Measurements from ENCODE around the gene TLK1. TPM values are rescaled to one million over a fixed set of nuclear protein-coding genes. Genes with fewer than 3 reads are reported as not detected.

The TLK1 gene
- total RNA-seq, 2 donors from 2014 or later, result 69.5 to 82.8 TPM

- Histone ChIP-seq H3K4me3 (peak overlapping the region; percentile 68), H3K27me3 (no peaks in the 10 kb centered on the region), H3K36me3 (no peaks in the 10 kb centered on the region), H3K9me3 (no peaks in the 10 kb centered on the region), H3K4me1 (no peaks in the 10 kb centered on the region), H3K9ac (ENCODE audit: low read depth in 2 of 2, low read length in 2 of 2) (peak overlapping the region; percentile 66 to 72), H3K27ac (peak overlapping the region; percentile 92)
- TF ChIP-seq, protein P1, sequence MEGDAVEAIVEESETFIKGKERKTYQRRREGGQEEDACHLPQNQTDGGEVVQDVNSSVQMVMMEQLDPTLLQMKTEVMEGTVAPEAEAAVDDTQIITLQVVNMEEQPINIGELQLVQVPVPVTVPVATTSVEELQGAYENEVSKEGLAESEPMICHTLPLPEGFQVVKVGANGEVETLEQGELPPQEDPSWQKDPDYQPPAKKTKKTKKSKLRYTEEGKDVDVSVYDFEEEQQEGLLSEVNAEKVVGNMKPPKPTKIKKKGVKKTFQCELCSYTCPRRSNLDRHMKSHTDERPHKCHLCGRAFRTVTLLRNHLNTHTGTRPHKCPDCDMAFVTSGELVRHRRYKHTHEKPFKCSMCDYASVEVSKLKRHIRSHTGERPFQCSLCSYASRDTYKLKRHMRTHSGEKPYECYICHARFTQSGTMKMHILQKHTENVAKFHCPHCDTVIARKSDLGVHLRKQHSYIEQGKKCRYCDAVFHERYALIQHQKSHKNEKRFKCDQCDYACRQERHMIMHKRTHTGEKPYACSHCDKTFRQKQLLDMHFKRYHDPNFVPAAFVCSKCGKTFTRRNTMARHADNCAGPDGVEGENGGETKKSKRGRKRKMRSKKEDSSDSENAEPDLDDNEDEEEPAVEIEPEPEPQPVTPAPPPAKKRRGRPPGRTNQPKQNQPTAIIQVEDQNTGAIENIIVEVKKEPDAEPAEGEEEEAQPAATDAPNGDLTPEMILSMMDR (IDR thresholded peaks at IDR 0.05), result no peak
- peak; percentile 78 for DNase-seq
- intact Hi-C loops (cut with DNase I), result loop anchor here (5.0 kb wide), 1 partner anchor 256 kb away; no protein-coding TSS in a partner anchor
These were observed 455 bp upstream of the TLK1 start for GRCh38 chr2:171160956-171161740.

- no peaks in the 10 kb centered on the region for H3K4me1 ChIP-seq
- TF ChIP-seq, protein P1 (IDR thresholded peaks at IDR 0.05), result peak; percentile 35
- no peaks in the 10 kb centered on the region for H3K9me3 ChIP-seq
- no peaks in the 10 kb centered on the region for H3K36me3 ChIP-seq
- peak overlapping the region; percentile 92 for H3K27ac ChIP-seq
- intact Hi-C loops (cut with DNase I), result loop anchor here (5.0 kb wide), 2 partner anchors 187 to 258 kb away; no protein-coding TSS in a partner anchor
- H3K27me3 ChIP-seq, result no peaks in the 10 kb centered on the region
- H3K9ac ChIP-seq (ENCODE audit: low read depth in 2 of 2, low read length in 2 of 2), result peak overlapping the region; percentile 68 to 94
- DNase-seq, result peak; percentile 67
- H3K4me3 ChIP-seq, result peak overlapping the region; percentile 68
These were observed 1.1 kb downstream of the TLK1 start for GRCh38 chr2:171159372-171160118.

GRCh38 chr2:171158790-171159371 is 1.8 kb downstream of the TLK1 start:
- H3K9me3 ChIP-seq, result no peaks in the 10 kb centered on the region
- no peaks in the 10 kb centered on the region for H3K27me3 ChIP-seq
- TF ChIP-seq, protein P1 (IDR thresholded peaks at IDR 0.05), result no peak
- H3K9ac ChIP-seq (ENCODE audit: low read depth in 2 of 2, low read length in 2 of 2), result peak overlapping the region; percentile 68 to 94
- H3K36me3 ChIP-seq, result no peaks in the 10 kb centered on the region
- peak overlapping the region; percentile 68 for H3K4me3 ChIP-seq
- DNase-seq, result no peak
- intact Hi-C loops (cut with DNase I), result loop anchor here (5.0 kb wide), 1 partner anchor 187 kb away; no protein-coding TSS in a partner anchor
- H3K4me1 ChIP-seq, result peaks cover 4% of the 10 kb centered on the region
- H3K27ac ChIP-seq, result peak overlapping the region; percentile 92

DNA sequence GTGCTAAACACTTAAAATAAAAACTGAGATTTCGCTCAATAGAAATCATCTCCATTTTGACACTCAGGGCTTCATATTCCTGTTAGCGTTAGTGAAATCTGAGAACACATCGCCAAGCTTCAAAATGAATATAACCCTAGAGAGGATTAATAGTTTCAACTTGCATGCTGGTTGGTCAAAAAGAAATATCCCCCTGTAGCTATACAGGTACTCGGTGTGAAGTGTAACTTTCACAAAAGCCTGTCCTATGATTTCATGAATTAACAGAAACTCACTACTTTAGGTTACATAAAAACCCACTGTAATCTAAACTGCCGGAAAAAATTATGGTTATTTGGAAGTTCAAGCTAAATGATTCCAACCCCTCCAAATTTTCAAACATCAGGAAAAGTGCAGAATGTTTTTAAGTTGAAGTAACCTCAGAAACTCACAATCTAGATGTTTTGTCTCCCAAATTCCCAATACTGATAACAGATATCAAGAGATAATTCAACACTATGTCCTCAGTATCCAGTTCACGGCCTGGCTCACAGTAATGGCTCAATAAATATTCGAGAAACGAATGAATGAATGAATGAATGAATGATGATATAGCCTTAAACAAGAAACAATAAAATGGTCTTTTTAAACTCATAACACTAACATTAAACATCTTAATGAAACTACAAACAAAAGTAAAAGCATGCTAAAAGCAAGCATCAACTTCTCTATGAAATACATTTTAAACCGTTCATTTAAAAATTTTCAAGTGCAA is 2.5 kb downstream of the TLK1 start:
- Histone ChIP-seq H3K4me1 (peaks cover 9% of the 10 kb centered on the region), H3K36me3 (no peaks in the 10 kb centered on the region), H3K9me3 (no peaks in the 10 kb centered on the region), H3K4me3 (peak overlapping the region; percentile 68), H3K9ac (ENCODE audit: low read depth in 2 of 2, low read length in 2 of 2) (no peak overlapping the region), H3K27ac (no peak overlapping the region), H3K27me3 (no peaks in the 10 kb centered on the region)
- DNase-seq, result no peak
- TF ChIP-seq, protein P1 (IDR thresholded peaks at IDR 0.05), result no peak
- intact Hi-C loops (cut with DNase I), result loop anchor here (5.0 kb wide), 1 partner anchor 186 kb away; no protein-coding TSS in a partner anchor
